Measurements from ENCODE around the gene SPRR1A.

DNA sequence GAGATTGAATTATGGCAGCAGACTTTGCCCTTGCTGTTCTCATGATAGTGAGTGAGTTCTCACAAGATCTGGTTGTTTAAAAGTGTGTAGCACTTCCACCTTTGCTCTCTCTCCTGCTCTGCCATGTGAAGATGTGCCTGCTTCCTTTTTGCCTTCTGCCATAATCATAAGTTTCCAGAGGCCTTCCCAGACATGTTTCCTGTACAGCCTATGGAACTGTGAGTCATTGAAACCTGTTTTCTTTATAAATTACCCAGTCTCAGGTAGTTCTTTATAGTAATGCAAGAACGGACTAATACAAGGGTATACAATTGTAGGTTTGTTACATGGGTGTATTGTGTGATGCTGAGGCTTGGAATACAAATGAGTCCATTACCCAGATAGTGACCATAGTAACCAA is 51.3 kb downstream of the SPRR1A start:
- no peak for TF ChIP-seq EZH2 (optimal IDR thresholded peaks at IDR 0.05; ENCODE audit: low read depth, low read length)
- TF ChIP-seq, protein P1, sequence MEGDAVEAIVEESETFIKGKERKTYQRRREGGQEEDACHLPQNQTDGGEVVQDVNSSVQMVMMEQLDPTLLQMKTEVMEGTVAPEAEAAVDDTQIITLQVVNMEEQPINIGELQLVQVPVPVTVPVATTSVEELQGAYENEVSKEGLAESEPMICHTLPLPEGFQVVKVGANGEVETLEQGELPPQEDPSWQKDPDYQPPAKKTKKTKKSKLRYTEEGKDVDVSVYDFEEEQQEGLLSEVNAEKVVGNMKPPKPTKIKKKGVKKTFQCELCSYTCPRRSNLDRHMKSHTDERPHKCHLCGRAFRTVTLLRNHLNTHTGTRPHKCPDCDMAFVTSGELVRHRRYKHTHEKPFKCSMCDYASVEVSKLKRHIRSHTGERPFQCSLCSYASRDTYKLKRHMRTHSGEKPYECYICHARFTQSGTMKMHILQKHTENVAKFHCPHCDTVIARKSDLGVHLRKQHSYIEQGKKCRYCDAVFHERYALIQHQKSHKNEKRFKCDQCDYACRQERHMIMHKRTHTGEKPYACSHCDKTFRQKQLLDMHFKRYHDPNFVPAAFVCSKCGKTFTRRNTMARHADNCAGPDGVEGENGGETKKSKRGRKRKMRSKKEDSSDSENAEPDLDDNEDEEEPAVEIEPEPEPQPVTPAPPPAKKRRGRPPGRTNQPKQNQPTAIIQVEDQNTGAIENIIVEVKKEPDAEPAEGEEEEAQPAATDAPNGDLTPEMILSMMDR (IDR thresholded peaks at IDR 0.05; ENCODE audit: low read length): no peak
